Measurements from ENCODE around the gene DHX8. TPM values are rescaled to one million over a fixed set of nuclear protein-coding genes. Genes with fewer than 3 reads are reported as not detected.
A peak's percentile ranks its signal among the peaks of the same experiment; 100 is the strongest.
"Not testable (repeated sequence)": the region's sequence is repeated elsewhere in the genome, so short reads cannot be mapped to it uniquely, and the experiment has no call there.

Gene DHX8
- polyA plus RNA-seq, 6 donors from 2014 or later: 20.5 to 40.4 (median 30.8) TPM

- H3K27me3 Mint-ChIP-seq: peaks cover 9 to 41% (median 41%) of the 10 kb centered on the region in 3 donors
- no peaks in the 10 kb centered on the region for H3K36me3 Mint-ChIP-seq
- DNase-seq: no peak
- H3K4me1 Mint-ChIP-seq: no peaks in the 10 kb centered on the region
- no peaks in the 10 kb centered on the region for H3K9me3 Mint-ChIP-seq
- no peak for ATAC-seq (ENCODE audit: low read depth in 2 of 2)
- no peak overlapping the region for H3K27ac Mint-ChIP-seq
- H3K4me3 Mint-ChIP-seq: peak overlapping the region in 1 of 8 donors; percentile 56
These were observed 15.1 kb upstream of the DHX8 start for GRCh38 chr17:43468691-43469139.

- no peak for DNase-seq
- peaks cover 9 to 42% (median 39%) of the 10 kb centered on the region in 3 donors for H3K27me3 Mint-ChIP-seq
- no peaks in the 10 kb centered on the region for H3K36me3 Mint-ChIP-seq
- peak overlapping the region in 1 of 6 donors; percentile 72 for H3K27ac Mint-ChIP-seq
- H3K9me3 Mint-ChIP-seq: no peaks in the 10 kb centered on the region
- H3K4me3 Mint-ChIP-seq: no peak overlapping the region
- H3K4me1 Mint-ChIP-seq: no peaks in the 10 kb centered on the region
- no peak for ATAC-seq (ENCODE audit: low read depth in 2 of 2)
These were observed 14.6 kb upstream of the DHX8 start for GRCh38 chr17:43469145-43469544.

GRCh38 chr17:43471585-43472160, 12.1 kb upstream of the DHX8 start:
- Mint-ChIP-seq H3K27ac (peak overlapping the region in 1 of 6 donors; percentile 78), H3K27me3 (peaks cover 9 to 43% (median 33%) of the 10 kb centered on the region in 3 donors), H3K4me1 (no peaks in the 10 kb centered on the region), H3K36me3 (no peaks in the 10 kb centered on the region), H3K4me3 (no peak overlapping the region), H3K9me3 (no peaks in the 10 kb centered on the region)
- DNase-seq (no peak), ATAC-seq (ENCODE audit: low read depth in 2 of 2) (no peak)

- DNase-seq (no peak), ATAC-seq (ENCODE audit: low read depth in 2 of 2) (no peak)
- no peaks in the 10 kb centered on the region for H3K4me1 Mint-ChIP-seq
- peaks cover 9 to 30% (median 20%) of the 10 kb centered on the region in 3 donors for H3K27me3 Mint-ChIP-seq
- H3K36me3 Mint-ChIP-seq: no peaks in the 10 kb centered on the region
- H3K9me3 Mint-ChIP-seq: no peaks in the 10 kb centered on the region
- H3K27ac Mint-ChIP-seq: no peak overlapping the region
- H3K4me3 Mint-ChIP-seq: no peak overlapping the region
These were observed 8.2 kb upstream of the DHX8 start for GRCh38 chr17:43475494-43476089.

GRCh38 chr17:43476306-43476705, 7.5 kb upstream of the DHX8 start:
- H3K9me3 Mint-ChIP-seq; H3K27ac Mint-ChIP-seq; DNase-seq; H3K4me3 Mint-ChIP-seq; ATAC-seq (ENCODE audit: low read depth in 2 of 2); H3K4me1 Mint-ChIP-seq; H3K36me3 Mint-ChIP-seq: not testable (repeated sequence)
- H3K27me3 Mint-ChIP-seq: peaks cover 9 to 30% (median 20%) of the 10 kb centered on the region in 3 donors

- DNase-seq (no peak), ATAC-seq (ENCODE audit: low read depth in 2 of 2) (no peak)
- Mint-ChIP-seq H3K27ac (no peak overlapping the region), H3K4me1 (peaks cover 0 to 3% (median 0%) of the 10 kb centered on the region in 3 donors), H3K4me3 (no peak overlapping the region), H3K36me3 (no peaks in the 10 kb centered on the region), H3K9me3 (no peaks in the 10 kb centered on the region), H3K27me3 (peaks cover 5 to 20% (median 11%) of the 10 kb centered on the region in 3 donors)
These were observed 5.7 kb upstream of the DHX8 start for GRCh38 chr17:43477832-43478634.

- Mint-ChIP-seq H3K27ac (no peak overlapping the region), H3K4me1 (peaks cover 12 to 20% (median 13%) of the 10 kb centered on the region in 3 donors), H3K9me3 (no peaks in the 10 kb centered on the region), H3K36me3 (peaks cover 4 to 6% of the 10 kb centered on the region in 2 donors), H3K27me3 (peaks cover 0 to 5% (median 3%) of the 10 kb centered on the region in 3 donors), H3K4me3 (no peak overlapping the region)
- no peak for DNase-seq
- no peak for ATAC-seq (ENCODE audit: low read depth in 2 of 2)
These were observed 3.8 kb upstream of the DHX8 start for GRCh38 chr17:43479948-43480347.

- Mint-ChIP-seq H3K27me3 (no peaks in the 10 kb centered on the region), H3K4me1 (peaks cover 18 to 35% (median 19%) of the 10 kb centered on the region in 3 donors), H3K27ac (peak overlapping the region in 1 of 6 donors; percentile 36), H3K36me3 (peaks cover 4 to 6% of the 10 kb centered on the region in 2 donors), H3K4me3 (no peak overlapping the region), H3K9me3 (no peaks in the 10 kb centered on the region)
- ATAC-seq (ENCODE audit: low read depth in 2 of 2) (no peak), DNase-seq (no peak)
These were observed 1.4 kb upstream of the DHX8 start for GRCh38 chr17:43482103-43483012.

- peaks cover 20 to 31% of the 10 kb centered on the region in 2 donors for H3K36me3 Mint-ChIP-seq
- no peak for ATAC-seq (ENCODE audit: low read depth in 2 of 2)
- peaks cover 8 to 15% (median 14%) of the 10 kb centered on the region in 3 donors for H3K4me1 Mint-ChIP-seq
- H3K27me3 Mint-ChIP-seq: no peaks in the 10 kb centered on the region
- peak overlapping the region in 2 of 6 donors; percentile 30 to 57 for H3K27ac Mint-ChIP-seq
- no peak for DNase-seq
- no peaks in the 10 kb centered on the region for H3K9me3 Mint-ChIP-seq
- no peak overlapping the region for H3K4me3 Mint-ChIP-seq
These were observed 6.8 kb downstream of the DHX8 start for GRCh38 chr17:43490621-43491020.

- not testable (repeated sequence) for H3K4me1 Mint-ChIP-seq; DNase-seq; H3K9me3 Mint-ChIP-seq; H3K27me3 Mint-ChIP-seq; H3K27ac Mint-ChIP-seq; H3K4me3 Mint-ChIP-seq; ATAC-seq (ENCODE audit: low read depth in 2 of 2)
- peaks cover 22 to 35% of the 10 kb centered on the region in 2 donors for H3K36me3 Mint-ChIP-seq
These were observed 25.7 kb downstream of the DHX8 start for GRCh38 chr17:43509440-43509839.

- H3K4me3 Mint-ChIP-seq; ATAC-seq (ENCODE audit: low read depth in 2 of 2); DNase-seq; H3K27me3 Mint-ChIP-seq; H3K4me1 Mint-ChIP-seq; H3K27ac Mint-ChIP-seq; H3K9me3 Mint-ChIP-seq: not testable (repeated sequence)
- H3K36me3 Mint-ChIP-seq: peaks cover 18 to 30% of the 10 kb centered on the region in 2 donors
These were observed 27.4 kb downstream of the DHX8 start for GRCh38 chr17:43511199-43511598.

GRCh38 chr17:43515656-43516055, 31.9 kb downstream of the DHX8 start:
- peaks cover 21 to 45% of the 10 kb centered on the region in 2 donors for H3K36me3 Mint-ChIP-seq

GRCh38 chr17:43517161-43517560, 33.4 kb downstream of the DHX8 start:
- H3K36me3 Mint-ChIP-seq: peaks cover 24 to 53% of the 10 kb centered on the region in 2 donors
- ATAC-seq (ENCODE audit: low read depth in 2 of 2): no peak

More at GRCh38 chr17:43515656-43516055, 31.9 kb downstream of the DHX8 start:
- Mint-ChIP-seq H3K4me1 (peaks cover 0 to 3% (median 2%) of the 10 kb centered on the region in 3 donors), H3K9me3 (no peaks in the 10 kb centered on the region), H3K4me3 (no peak overlapping the region), H3K27ac (no peak overlapping the region), H3K27me3 (no peaks in the 10 kb centered on the region)
- DNase-seq (no peak), ATAC-seq (ENCODE audit: low read depth in 2 of 2) (no peak)

More at GRCh38 chr17:43517161-43517560, 33.4 kb downstream of the DHX8 start:
- Mint-ChIP-seq H3K4me1 (peaks cover 0 to 4% (median 4%) of the 10 kb centered on the region in 3 donors), H3K4me3 (no peak overlapping the region), H3K27me3 (no peaks in the 10 kb centered on the region), H3K9me3 (no peaks in the 10 kb centered on the region), H3K27ac (peak overlapping the region in 1 of 6 donors; percentile 54)
- no peak for DNase-seq

All from naive B cell (primary cell).